GM19043 (cell line): ENCODE results near the gene TAS2R3.
"Not testable (repeated sequence)": the region's sequence is repeated elsewhere in the genome, so short reads cannot be mapped to it uniquely, and the experiment has no call there.

Experiments used
- ATAC-seq: cut with Tn5 transposase; IDR thresholded peaks from one replicate; pipeline ENCODE4 v1.9.1; 2021; ENCODE audit warnings: low read depth; ENCODE audit not compliant: unreplicated experiment

The TAS2R3 gene, protein sequence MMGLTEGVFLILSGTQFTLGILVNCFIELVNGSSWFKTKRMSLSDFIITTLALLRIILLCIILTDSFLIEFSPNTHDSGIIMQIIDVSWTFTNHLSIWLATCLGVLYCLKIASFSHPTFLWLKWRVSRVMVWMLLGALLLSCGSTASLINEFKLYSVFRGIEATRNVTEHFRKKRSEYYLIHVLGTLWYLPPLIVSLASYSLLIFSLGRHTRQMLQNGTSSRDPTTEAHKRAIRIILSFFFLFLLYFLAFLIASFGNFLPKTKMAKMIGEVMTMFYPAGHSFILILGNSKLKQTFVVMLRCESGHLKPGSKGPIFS

DNA sequence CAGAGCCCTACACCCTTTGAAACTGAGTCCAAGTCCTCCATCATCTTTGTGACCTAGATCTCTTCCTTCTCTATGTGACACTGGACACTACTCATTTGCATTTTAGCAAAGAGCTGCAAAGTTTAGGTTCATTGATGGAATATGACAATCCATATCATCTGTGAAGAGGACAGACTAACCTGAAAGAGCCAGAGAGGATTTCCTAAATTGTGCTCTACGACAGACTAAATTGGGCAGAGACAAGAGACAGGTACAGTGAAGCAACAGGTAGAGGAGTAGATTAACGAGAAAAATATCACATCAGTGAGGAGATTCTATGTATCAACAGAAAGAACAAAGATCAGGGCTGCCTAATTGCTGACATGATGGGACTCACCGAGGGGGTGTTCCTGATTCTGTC is at the start of gene TAS2R3:
Gene TAS2R3, plus strand, starts transcription at position 301 of the 400 bp plus-strand sequence. Its CDS starts 62 bp downstream, at position 363.
- ATAC-seq: no peak

DNA sequence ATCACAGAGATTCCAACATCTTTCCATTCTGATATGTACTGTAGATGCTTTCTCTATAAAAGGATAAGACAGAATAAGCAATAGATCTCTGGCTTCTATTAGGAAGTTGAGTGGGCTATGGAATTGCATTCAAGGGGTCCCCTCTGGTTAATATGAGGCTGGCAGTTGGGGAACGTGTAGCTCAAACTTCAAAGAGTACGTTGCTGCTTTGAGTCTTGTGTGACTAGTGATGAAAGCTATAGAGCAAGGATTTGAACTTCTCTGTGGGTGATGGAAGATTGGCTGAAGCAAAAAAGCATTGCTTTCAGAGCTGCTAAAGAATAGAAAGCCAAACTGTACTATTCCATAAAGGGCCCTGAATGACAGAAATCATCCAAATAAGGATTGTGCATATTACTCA is 49.3 kb upstream of the TAS2R3 start:
- ATAC-seq: no peak

DNA sequence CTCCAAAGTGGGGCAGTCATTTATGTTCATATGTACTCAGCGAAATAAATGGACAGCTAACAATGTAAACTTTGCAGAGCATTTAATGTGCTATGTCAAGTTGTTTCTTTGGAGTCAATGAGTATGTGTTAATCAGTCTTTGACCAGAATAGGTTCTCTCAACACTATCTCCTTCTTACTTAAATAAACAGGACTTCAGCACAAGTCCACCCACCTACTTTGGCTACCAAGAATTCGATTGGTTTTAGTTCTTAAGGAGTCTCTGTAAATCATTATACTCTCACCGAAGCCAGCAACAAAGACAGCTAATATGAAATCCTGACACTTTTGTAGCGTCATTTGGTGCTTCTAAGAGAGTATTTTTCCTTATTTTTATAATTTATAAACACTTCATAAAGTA is 48.9 kb upstream of the TAS2R3 start:
- ATAC-seq: no peak

DNA sequence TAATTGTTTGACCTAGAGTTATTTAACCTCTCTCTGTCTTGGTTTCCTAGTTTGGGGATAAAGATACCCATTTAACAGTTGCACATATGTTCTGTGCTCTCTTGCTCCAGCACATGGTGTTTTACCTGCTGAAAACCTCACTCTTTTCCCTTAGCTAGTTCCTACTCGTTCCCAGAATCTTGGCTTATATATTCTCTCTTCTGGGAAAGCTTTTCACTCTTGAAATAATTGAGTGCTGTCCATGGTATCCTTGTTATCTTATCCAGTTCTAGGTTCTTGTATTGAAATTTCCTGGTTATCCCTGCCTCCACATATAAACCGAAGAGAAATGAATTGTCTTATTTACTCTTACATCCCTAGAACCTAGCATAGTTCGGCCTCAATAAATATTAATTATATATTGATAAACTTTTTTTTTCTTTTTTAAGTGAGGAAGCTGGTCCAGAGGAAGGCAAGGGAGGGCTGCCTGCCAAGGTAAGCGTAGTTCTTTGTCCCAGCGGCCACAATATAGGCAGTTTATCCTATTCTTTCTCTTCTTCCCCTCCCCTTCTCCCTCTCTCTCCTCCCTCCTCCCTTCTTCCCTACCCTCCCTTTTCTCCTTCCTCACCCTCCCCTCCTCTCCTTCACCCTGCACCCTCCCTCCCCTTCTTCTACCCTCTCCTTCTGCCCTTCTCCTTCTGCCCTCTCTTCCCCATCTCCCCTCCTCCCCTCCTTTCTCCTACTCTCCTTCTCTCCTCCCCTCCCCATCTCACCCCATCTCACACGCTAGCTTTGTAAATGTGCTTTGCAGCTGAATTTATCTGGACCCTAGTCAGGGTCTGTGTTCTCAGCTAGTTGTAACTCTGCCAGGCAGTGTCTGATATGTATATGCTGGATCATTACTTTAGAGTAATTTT is 47.9 kb upstream of the TAS2R3 start:
- no peak for ATAC-seq

DNA sequence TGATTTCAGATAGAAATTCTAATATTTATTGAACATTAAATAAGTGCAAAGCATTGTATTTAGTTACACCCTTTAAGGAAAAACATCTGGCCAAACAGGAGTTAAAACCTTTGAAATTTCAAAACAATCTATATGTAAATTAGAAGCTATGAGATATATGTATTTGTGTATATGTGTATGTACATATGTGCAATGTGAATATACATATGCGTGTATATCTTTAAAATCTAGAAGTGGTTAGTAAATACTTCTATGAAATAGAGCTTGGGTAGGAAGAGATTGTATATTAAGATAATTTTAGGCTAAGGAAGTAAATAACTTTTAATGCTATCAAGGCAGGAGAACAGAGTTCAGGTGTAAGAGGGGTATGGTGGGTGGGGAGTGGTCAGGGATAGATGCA is 46.4 kb upstream of the TAS2R3 start:
- no peak for ATAC-seq

DNA sequence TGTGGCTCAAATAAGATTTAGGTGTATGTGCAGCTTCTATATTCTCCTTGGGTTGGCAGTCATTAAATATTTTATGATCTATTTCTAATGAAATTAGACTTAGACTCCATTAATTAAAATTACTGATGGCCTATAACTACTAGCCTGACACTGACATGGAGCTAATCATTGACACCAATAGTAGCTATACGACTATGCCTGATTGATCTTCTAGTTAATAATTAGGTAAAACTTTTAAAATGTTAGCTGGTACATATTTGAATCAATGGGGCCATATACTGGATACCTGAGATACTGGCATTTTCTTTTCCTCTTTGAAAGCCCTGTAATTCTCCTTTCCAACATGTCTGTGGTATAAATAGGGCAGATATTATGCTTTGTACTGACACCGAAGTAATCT is 41.4 kb upstream of the TAS2R3 start:
- no peak for ATAC-seq

DNA sequence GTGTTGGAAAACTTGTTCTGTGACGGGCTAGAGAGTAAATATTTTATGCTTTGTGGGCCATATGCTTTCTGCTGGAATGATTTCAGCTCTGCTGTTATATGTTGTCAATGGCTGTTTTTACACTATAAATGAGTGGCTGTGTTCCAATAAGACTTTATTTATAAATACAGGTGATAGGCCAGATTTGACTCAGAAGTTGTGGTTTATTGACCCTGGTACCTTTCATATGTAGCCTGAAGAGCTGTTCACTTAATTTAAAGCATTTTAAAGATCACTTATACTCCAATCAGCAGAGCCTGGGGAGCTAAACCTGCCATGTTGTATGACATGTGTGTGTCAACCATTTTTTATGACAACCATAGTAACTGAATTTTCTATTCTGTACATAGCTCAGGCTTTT is 34.9 kb upstream of the TAS2R3 start:
- ATAC-seq: no peak

DNA sequence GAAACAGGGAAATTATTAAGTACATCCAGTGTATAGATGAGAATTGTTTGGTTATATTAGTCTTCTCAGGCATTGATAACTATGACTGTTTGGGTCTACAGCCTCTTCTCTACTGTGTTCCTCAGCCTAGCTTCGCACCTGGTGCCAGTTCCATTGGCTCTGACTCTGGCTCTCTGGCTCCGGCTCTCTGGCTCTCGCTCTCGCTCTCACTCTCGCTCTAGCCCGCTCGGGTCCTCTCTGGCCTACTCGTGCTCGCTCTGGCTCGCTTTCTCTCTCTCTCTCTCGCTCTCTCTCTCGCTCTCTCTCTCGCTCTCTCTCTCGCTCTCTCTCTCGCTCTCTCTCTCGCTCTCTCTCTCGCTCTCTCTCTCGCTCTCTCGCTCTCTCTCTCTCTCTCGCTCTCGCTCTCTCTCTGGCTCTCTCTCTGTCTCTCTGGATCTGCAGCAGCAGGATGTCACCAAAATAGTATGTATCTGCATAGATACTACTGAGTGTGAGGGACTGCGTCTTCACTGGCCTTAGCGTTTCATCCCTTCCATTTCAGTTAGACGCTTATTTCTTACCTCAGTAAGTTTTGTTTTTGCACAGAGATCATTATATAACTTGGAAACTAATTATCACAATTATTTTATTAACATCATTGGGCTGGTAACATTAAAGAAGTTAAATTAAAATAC is 32.3 kb upstream of the TAS2R3 start:
- no peak for ATAC-seq

DNA sequence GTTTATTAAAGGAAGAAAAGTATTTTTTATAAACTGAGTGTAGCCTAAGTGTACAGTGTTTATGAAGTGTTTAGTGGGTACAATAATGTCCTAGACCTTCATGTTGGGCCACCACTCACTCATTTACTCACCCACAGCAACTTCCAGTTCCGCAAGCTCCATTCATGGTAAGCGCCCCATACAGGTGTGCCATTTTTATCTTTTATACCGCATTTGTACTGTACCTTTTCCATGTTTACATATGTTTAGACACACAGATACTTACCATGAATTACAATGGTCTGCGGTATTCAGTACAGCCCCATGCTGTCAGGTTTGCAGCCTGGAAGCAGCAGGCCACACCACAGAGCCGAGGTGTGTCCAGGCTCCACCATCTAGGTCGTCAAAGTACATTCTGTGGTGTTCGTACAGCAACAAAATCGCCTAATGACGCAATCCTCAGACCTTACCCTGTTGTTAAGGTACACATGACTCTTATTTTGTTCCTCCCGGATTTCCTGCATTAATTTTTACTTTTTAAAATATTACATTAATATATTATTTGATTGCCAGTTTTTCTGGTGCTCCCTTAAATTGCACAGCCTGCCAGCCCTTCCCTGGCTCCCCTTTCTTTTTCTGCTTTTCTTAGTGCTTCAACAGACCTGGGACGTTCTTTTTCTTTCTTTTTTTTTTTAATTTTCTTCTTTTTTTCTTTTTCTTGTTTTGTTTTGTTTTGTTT is 26.6 kb upstream of the TAS2R3 start:
- no peak for ATAC-seq

DNA sequence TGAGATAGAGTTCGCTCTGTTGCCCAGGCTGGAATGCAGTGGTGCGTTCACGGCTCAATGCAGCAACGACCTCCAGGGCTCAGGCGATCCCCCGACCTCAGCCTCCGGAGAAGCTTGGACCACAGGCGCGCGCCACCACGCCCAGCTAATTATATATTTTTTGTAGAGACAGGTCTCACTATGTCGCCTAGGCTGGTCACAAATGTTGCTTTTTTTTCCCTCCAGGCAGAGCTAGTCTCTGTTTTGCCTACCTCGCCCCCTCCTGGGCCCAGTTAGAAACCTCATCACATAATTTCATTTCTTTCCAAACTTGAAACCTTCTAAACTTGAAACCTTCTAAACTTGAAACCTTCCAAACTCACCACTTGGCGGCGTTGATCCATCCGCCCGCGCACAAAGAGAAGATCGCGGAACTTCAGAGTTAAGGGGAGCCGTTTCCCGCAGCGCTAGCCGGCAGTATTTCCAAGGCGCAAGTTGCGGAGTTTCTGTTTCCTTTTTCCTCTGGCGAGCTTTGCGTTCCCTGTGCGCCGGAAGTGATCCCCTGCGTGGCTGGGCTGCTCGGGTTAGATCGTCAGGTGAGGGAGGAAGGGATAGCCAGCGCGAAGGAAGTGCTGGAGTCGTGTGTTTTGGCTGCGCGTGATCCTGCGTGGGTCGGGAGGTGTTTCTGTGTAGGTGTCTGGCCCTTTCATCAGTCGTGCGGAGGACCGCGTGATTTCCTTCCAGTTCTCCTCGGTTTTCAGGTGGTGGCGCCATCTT is 25.9 kb upstream of the TAS2R3 start, which contains the start of gene SSBP1:
Gene SSBP1, plus strand, starts transcription at position 523 of the 756 bp plus-strand sequence. CDS start 809 bp downstream, outside the sequence.
- peak; percentile 85 for ATAC-seq

DNA sequence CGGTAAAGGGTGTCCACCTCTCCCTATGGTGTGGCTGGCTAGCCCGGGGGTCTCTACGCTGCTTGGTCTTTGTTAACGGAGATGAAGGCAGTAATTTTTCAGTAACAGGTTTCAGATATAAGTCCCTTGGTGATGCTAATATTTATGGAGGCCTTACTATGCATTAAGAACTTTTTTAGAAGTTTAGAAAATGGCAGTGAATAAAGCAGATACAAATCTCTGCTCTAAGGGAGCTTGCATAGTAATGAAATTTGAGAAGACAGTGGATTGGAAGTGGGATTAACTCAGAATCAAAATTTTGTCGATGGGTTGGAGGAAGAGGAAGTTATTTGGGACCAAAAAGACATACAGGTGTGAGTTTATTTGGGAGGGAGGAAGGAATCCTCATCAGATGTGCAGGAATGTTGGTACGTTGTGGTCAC is 25.3 kb upstream of the TAS2R3 start:
- ATAC-seq: peak; percentile 34

DNA sequence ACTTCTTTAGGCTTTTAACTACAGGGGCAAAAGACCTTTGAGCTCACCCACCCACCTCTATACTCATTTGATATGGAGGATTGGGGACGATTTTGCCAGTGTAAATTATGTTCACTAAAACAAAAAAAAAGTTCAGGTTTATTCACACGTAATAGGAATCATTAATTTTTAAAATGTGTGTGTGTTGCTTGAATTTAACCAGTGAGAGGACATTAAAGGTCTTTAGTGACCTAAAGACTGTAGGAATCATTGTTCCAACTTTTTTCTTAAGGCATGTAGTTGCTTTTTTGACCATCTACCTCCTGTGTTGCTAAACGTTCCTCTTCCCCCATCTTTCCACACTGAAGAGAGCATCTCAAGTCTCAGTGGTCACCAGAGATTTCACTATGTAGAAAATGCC is 24.6 kb upstream of the TAS2R3 start:
- ATAC-seq: no peak

DNA sequence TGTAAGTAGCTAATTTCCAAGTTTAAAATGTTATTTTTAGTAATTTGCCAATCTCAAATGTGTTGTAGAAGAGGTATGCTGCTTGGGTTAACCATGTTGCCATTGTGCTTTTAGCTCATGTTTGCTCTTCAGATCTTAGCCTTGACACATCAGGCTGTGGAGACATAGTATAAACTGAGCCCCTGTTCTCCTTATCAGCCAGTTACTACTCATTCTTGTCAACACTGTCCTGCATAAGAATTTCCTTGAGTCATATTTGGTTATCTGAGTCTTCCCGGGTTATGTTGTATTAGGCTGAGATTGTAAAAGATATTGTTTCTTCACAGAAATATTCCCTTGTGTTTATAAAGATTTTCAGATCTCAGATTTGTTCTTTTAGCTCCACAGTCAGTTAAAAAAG is 21.7 kb upstream of the TAS2R3 start:
- no peak for ATAC-seq

DNA sequence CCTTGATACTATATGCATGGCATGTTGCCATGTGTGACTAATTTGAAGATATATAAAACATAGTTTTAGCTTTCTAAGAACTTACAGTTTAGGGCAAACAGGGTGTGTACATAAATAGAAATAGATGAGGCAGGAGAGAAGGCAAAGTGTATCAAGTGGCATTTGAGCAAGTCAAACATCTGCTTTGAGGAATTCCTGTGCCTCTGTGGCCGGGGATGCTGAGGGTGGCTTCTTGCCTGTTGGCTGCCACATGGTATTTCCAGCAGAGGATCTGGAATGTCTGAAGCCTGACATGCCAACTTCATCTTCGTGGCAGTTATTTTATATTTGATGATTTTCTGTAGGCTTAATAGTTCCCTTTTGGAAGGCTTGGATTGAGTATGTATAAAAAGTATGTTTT is 19.8 kb upstream of the TAS2R3 start:
- no peak for ATAC-seq

DNA sequence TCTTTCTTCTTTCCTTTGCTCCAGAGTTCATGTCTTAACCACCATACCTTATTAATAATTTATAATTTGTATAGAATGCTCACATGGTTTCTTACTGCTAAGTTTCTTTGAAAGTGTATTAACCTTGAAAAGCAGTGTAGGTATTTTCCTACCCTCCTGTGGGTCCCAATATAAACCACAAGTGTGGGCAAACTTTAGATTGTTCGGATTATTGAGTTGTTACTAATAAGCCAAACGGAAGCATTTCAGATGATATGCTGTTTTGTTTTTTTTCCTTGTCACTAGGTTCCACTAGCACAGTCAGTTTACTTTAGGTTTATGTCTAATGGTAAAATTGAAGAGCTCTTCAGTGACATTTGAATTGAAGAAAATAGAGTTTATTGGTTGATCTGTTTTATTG is 15.5 kb upstream of the TAS2R3 start:
- no peak for ATAC-seq

DNA sequence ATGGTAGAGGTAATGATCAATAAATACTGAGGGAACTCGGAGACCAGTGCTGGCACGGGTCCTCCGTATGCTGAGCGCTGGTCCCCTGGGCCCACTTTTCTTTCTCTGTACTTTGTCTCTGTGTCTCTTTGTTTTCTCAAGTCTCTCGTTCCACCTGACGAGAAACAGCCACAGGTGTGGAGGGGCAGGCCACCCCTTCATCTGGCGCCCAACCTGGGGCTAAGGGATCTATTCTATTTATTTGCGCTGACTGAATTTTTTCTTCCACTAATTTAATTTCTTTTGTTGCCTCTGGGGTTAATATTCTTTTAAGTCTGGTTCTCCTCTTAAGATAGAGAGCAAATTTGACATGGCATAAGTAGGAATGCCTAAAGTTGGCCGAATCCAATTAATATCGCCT is 12.0 kb upstream of the TAS2R3 start:
- not testable (repeated sequence) for ATAC-seq

DNA sequence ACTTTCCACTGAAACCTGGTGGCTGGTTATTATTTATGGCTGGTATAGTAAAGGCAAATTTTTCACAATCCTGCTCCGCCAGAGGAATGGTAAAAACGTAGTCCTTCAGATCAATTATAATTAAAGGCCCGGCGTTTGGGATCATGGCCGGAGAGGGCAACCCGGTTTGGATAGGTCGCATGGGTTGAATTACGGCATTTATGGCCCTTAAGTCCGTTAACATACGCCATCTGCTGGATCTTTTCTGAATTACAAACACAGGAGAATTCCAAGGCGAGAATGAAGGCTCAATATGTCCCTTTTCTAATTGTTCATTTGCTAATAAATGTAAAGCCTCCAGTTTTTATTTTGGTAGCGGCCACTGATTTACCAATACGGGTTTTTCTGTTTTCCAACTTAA is 11.3 kb upstream of the TAS2R3 start:
- ATAC-seq: no peak

DNA sequence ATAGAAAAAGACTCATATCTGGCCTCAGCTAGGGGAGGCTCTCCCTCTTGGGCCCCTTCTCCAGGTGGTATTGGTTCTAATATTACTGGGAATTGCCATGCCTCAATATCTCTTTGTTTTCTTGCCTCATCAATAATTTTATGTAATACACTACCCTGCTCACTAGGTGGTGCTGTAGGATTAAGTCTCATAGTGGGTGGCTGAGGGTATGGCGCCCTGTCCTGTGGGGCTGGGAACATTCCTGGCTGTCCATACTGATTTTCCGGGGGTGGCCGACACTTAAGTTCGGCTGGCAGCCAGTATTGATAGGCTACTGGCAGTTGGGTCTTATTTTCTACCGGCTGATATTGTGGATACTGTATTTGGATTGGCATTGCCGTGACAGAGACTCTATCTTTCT is 9.0 kb upstream of the TAS2R3 start:
- no peak for ATAC-seq

DNA sequence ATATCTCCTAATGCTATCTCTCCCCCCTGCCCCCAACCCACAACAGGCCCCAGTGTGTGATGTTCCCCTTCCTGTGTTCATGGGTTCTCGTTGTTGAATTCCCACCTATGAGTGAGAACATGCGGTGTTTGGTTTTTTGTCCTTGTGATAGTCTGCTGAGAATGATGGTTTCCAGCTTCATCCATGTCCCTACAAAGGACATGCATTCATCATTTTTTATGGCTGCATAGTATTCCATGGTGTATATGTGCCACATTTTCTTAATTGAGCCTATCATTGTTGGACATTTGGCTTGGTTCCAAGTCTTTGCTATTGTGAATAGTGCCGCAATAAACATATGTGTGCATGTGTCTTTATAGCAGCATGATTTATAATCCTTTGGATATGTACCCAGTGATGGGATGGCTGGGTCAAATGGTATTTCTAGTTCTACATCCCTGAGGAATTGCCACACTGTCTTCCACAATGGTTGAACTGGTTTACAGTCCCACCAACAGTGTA is 6.2 kb downstream of the TAS2R3 start:
- ATAC-seq: not testable (repeated sequence)

DNA sequence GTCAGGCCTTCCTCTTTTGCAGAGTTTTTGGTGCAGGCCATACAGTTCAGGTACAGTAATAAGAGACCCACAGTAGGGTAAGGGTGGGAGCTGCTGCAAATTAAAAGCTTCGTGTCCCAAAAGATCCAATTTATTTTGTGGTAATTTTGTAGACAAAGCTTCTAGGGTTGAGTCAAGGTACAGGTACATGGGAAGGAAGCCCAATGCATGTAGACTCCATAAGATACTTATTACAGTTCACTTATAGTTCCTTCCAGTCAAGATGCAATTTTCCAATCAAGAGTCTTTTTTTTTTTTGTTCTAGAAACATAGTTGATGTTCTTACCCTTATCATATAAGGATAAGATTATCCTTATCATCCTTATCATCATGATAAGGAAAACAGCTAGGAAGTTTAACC is 12.5 kb downstream of the TAS2R3 start, which contains the start of gene TAS2R4:
Gene TAS2R4, plus strand, starts transcription at position 301 of the 400 bp plus-strand sequence. CDS start 1,815 bp downstream, outside the sequence.
- no peak for ATAC-seq
